Erythroblast (primary cell): Measurements from ENCODE around the gene EVI2B.
"Not testable (repeated sequence)": the region's sequence is repeated elsewhere in the genome, so short reads cannot be mapped to it uniquely, and the experiment has no call there.

Experiments used
- DNase-seq, 2 experiments: peaks; one replicate each; lab custom pipeline; 2025; lab: John Stamatoyannopoulos, UW
- GATA1 ChIP-seq: IDR thresholded peaks from 2 replicates; pipeline ENCODE4 v1.6.1; 2011; ENCODE audit warnings: low read depth, mild to moderate bottlenecking, control low read depth, low read length, moderate library complexity
- POLR2A ChIP-seq: IDR thresholded peaks from 2 replicates; pipeline ENCODE4 v1.6.1; 2011; ENCODE audit warnings: mild to moderate bottlenecking, low read length

EVI2B gene

GRCh38 chr17:31318851-31319661, 5.2 kb upstream of the EVI2B start:
- TF ChIP-seq GATA1 (no peak), POLR2A (no peak)
- DNase-seq: no peak

GRCh38 chr17:31318298-31318801, 4.5 kb upstream of the EVI2B start:
- TF ChIP-seq GATA1: no peak
- no peak for TF ChIP-seq POLR2A
- DNase-seq: no peak

- DNase-seq: no peak
- TF ChIP-seq GATA1 (no peak), POLR2A (no peak)
Measured at GRCh38 chr17:31314782-31315100, 887 bp upstream of the EVI2B start.

- DNase-seq: not testable (repeated sequence)
Measured at GRCh38 chr17:31312223-31312622, 1.6 kb downstream of the EVI2B start.

- DNase-seq: no peak
- TF ChIP-seq POLR2A (no peak), GATA1 (no peak)
Measured at GRCh38 chr17:31311526-31311925, 2.3 kb downstream of the EVI2B start.

- no peak for DNase-seq
- no peak for TF ChIP-seq GATA1
Measured at GRCh38 chr17:31310886-31311285, 3.0 kb downstream of the EVI2B start.

GRCh38 chr17:31310260-31310659, 3.6 kb downstream of the EVI2B start:
- TF ChIP-seq POLR2A (no peak), GATA1 (no peak)
- DNase-seq: no peak

GRCh38 chr17:31309556-31309955, 4.3 kb downstream of the EVI2B start:
- TF ChIP-seq POLR2A: no peak
- TF ChIP-seq GATA1: no peak

GRCh38 chr17:31308372-31309334, 5.2 kb downstream of the EVI2B start:
- TF ChIP-seq POLR2A: no peak
- peak in 1 of 2 experiments; percentile 4 for DNase-seq

More at GRCh38 chr17:31309556-31309955, 4.3 kb downstream of the EVI2B start:
- no peak for DNase-seq

- no peak for TF ChIP-seq POLR2A
- no peak for TF ChIP-seq GATA1
- DNase-seq: no peak
Measured at GRCh38 chr17:31307640-31308039, 6.2 kb downstream of the EVI2B start.

GRCh38 chr17:31299624-31300023, 14.2 kb downstream of the EVI2B start:
- no peak for TF ChIP-seq POLR2A
- no peak for TF ChIP-seq GATA1
- no peak for DNase-seq

- no peak for DNase-seq
- TF ChIP-seq POLR2A (no peak), GATA1 (no peak)
Measured at GRCh38 chr17:31297090-31297489, 16.8 kb downstream of the EVI2B start, which contains the start of gene OMG. Gene OMG, minus strand, starts transcription at chr17:31297239. Its CDS starts 908 bp downstream, at chr17:31296331.

- no peak for DNase-seq
- TF ChIP-seq GATA1 (no peak), POLR2A (no peak)
Measured at GRCh38 chr17:31296142-31296541, 17.7 kb downstream of the EVI2B start.

- TF ChIP-seq POLR2A: no peak
- TF ChIP-seq GATA1: no peak
- no peak for DNase-seq
Measured at GRCh38 chr17:31295489-31295871, 18.4 kb downstream of the EVI2B start.
